ENCODE data around the gene FAM111B.

GRCh38 chr11:59154610-59155009 lies 47.6 kb downstream of the FAM111B start:
- no peak for TF ChIP-seq CTCF (IDR thresholded peaks at IDR 0.05)
- TF ChIP-seq RXRA (IDR thresholded peaks at IDR 0.05; ENCODE audit: borderline replicate concordance, low read depth), result no peak
- TF ChIP-seq TCF12 (IDR thresholded peaks at IDR 0.05), result no peak
- no peak for TF ChIP-seq RAD21 (IDR thresholded peaks at IDR 0.05; ENCODE audit: low read length)
- no peak for TF ChIP-seq TEAD4 (IDR thresholded peaks at IDR 0.05; ENCODE audit: borderline replicate concordance, insufficient read depth)
- TF ChIP-seq TAF1 (IDR thresholded peaks at IDR 0.05; ENCODE audit: borderline replicate concordance, low read depth, low read length), result no peak
- TF ChIP-seq MEF2A (IDR thresholded peaks at IDR 0.05; ENCODE audit: borderline replicate concordance, low read depth), result no peak
- TF ChIP-seq USF1 (IDR thresholded peaks at IDR 0.05; ENCODE audit: borderline replicate concordance, low read depth), result no peak
- TF ChIP-seq POLR2AphosphoS5 (IDR thresholded peaks at IDR 0.05; ENCODE audit: low read depth, low read length), result no peak
- TF ChIP-seq EP300 (IDR thresholded peaks at IDR 0.05; ENCODE audit: borderline replicate concordance in 1 of 2, low read depth in 1 of 2, low read length in 1 of 2), result no peak
- TF ChIP-seq RFX5 (IDR thresholded peaks at IDR 0.05; ENCODE audit: low read length), result no peak
- TF ChIP-seq FOSL2 (IDR thresholded peaks at IDR 0.05; ENCODE audit: borderline replicate concordance, low read depth), result no peak
- TF ChIP-seq REST (IDR thresholded peaks at IDR 0.05; ENCODE audit: low read depth, low read length), result no peak
